ENCODE results near the gene GRHL3. TPM values are rescaled to one million over a fixed set of nuclear protein-coding genes. Genes with fewer than 3 reads are reported as not detected.
"Not testable (repeated sequence)": the region's sequence is repeated elsewhere in the genome, so short reads cannot be mapped to it uniquely, and the experiment has no call there.

GRHL3 gene
- under 1 TPM in 1 of 2 donors, not detected in 1; 0.26 TPM for total RNA-seq
- long read RNA-seq, partial matches to known transcripts = 0 of 2 reads
- long read RNA-seq, other reads (novel, unspliced or antisense) = 2 of 2 reads

- ATAC-seq = no peak
- DNase-seq = no peak
- intact Hi-C loops (cut with DNase I) = no loop called here
Observed at GRCh38 chr1:24319312-24319863, at the start of gene GRHL3. GRHL3 (plus strand) TSS chr1:24319357; CDS start chr1:24319552, 195 bp downstream.

- ATAC-seq; intact Hi-C loops (cut with DNase I); DNase-seq: not testable (repeated sequence)
Observed at GRCh38 chr1:24274203-24275103, 44.7 kb upstream of the GRHL3 start.

GRCh38 chr1:24275104-24275410, 44.1 kb upstream of the GRHL3 start:
- intact Hi-C loops (cut with DNase I) = no loop called here
- no peak for DNase-seq
- no peak for ATAC-seq

GRCh38 chr1:24275510-24275909, 43.6 kb upstream of the GRHL3 start:
- no peak for ATAC-seq
- no peak for DNase-seq
- intact Hi-C loops (cut with DNase I) = no loop called here

GRCh38 chr1:24276791-24277190, 42.4 kb upstream of the GRHL3 start:
- intact Hi-C loops (cut with DNase I) = no loop called here
- DNase-seq (no peak), ATAC-seq (no peak)

- no peak for ATAC-seq
- intact Hi-C loops (cut with DNase I) = no loop called here
- DNase-seq = no peak
Observed at GRCh38 chr1:24277420-24278169, 41.6 kb upstream of the GRHL3 start.

GRCh38 chr1:24278726-24279125, 40.4 kb upstream of the GRHL3 start:
- ATAC-seq = no peak
- intact Hi-C loops (cut with DNase I) = no loop called here
- no peak for DNase-seq

GRCh38 chr1:24279590-24280232, 39.4 kb upstream of the GRHL3 start:
- intact Hi-C loops (cut with DNase I) = no loop called here
- ATAC-seq (no peak), DNase-seq (no peak)

- no peak for ATAC-seq
- intact Hi-C loops (cut with DNase I) = no loop called here
- no peak for DNase-seq
Observed at GRCh38 chr1:24281591-24281990, 37.6 kb upstream of the GRHL3 start.

- intact Hi-C loops (cut with DNase I) = no loop called here
- no peak for ATAC-seq
- DNase-seq = no peak
Observed at GRCh38 chr1:24282491-24282890, 36.7 kb upstream of the GRHL3 start.

GRCh38 chr1:24283326-24284155, 35.6 kb upstream of the GRHL3 start:
- intact Hi-C loops (cut with DNase I) = no loop called here
- DNase-seq (no peak), ATAC-seq (no peak)

GRCh38 chr1:24284156-24284471, 35.0 kb upstream of the GRHL3 start:
- intact Hi-C loops (cut with DNase I) = no loop called here
- DNase-seq = no peak
- ATAC-seq = no peak

- ATAC-seq = no peak
- intact Hi-C loops (cut with DNase I) = no loop called here
- no peak for DNase-seq
Observed at GRCh38 chr1:24285231-24285630, 33.9 kb upstream of the GRHL3 start.

GRCh38 chr1:24286246-24287010, 32.7 kb upstream of the GRHL3 start:
- ATAC-seq (no peak), DNase-seq (no peak)
- intact Hi-C loops (cut with DNase I) = no loop called here

- ATAC-seq; DNase-seq; intact Hi-C loops (cut with DNase I): not testable (repeated sequence)
Observed at GRCh38 chr1:24287779-24288178, 31.4 kb upstream of the GRHL3 start.

- ATAC-seq (no peak), DNase-seq (no peak)
- intact Hi-C loops (cut with DNase I) = no loop called here
Observed at GRCh38 chr1:24288479-24288878, 30.7 kb upstream of the GRHL3 start.

GRCh38 chr1:24289937-24290595, 29.1 kb upstream of the GRHL3 start:
- DNase-seq (peak; percentile 78), ATAC-seq (peak; percentile 91 to 96)
- intact Hi-C loops (cut with DNase I) = no loop called here
